Stimulated activated CD8-positive, alpha-beta memory T cell treated with anti-CD3 and anti-CD28 coated beads, Interleukin-7, amount 100 ng/mL, for 1 hour (primary cell): ENCODE results near the gene KLHL28.

Experiments
- DNase-seq, 2 donors: peaks; one replicate each; pipeline ENCODE4 v3.0.0-alpha.2; 2020; ENCODE audit warnings: low read depth in 2 of 2

The KLHL28 gene, protein sequence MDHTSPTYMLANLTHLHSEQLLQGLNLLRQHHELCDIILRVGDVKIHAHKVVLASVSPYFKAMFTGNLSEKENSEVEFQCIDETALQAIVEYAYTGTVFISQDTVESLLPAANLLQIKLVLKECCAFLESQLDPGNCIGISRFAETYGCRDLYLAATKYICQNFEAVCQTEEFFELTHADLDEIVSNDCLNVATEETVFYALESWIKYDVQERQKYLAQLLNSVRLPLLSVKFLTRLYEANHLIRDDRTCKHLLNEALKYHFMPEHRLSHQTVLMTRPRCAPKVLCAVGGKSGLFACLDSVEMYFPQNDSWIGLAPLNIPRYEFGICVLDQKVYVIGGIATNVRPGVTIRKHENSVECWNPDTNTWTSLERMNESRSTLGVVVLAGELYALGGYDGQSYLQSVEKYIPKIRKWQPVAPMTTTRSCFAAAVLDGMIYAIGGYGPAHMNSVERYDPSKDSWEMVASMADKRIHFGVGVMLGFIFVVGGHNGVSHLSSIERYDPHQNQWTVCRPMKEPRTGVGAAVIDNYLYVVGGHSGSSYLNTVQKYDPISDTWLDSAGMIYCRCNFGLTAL

DNA sequence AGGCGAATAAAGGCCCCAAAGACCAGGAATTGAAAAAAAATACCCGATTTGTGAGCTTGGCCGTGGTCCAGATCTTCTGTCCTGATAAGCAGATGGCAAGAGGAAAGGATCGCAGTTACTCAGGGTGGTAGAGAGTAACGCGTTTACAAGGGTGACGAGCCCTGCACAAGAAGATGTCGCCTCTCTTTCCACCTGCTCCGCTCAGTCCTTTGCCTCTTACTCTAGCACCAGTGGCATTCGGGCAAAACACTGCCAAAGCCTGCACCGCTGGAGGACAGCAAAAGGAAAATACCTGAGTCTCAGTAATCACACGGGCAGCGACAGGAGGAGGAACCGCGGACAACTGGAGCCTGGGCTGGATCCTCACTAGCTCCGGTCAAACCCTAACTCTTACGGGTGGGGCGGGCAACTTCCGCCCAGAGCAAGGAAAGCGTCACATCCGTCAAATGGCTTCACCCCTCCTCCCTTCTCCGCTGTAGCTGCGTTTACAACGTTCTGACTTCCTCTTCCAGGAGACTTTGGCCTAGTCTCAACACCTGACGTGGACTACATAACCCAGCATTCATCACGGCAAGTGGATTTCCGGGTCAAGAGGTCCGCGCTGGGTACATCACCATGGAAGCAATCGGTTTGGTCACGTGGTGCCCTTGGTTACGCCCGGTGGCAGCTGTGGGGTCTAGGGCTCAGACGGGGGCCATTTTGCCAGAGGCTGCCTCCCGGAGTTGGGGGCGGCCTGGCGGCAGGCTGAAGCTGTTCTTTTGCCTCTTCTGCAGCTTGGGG is at the start of gene KLHL28, which contains the start of gene TOGARAM1:
KLHL28 (minus strand) TSS at position 394 of the 780 bp plus-strand sequence. CDS start 16,019 bp downstream, outside the sequence.
TOGARAM1 (plus strand) TSS at position 637 of the 780 bp plus-strand sequence. CDS start 232 bp downstream, outside the sequence.
- DNase-seq: peak; percentile 88 to 92

DNA sequence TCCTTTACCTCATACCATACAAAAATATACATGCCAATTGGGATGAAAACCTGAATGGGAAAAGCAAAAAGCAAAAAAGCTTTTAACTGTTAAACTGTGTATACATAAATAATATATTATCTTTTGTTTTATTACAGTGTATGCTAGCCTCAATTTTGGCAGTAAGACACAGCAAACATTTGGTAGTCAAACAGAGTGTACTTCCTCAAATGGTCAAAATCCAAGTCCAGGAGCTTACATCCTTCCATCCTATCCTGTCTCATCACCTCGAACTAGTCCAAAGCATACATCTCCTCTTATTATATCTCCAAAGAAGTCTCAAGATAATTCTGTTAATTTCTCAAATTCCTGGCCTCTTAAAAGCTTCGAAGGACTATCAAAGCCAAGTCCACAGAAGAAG is 42.2 kb upstream of the KLHL28 start:
- DNase-seq: no peak

DNA sequence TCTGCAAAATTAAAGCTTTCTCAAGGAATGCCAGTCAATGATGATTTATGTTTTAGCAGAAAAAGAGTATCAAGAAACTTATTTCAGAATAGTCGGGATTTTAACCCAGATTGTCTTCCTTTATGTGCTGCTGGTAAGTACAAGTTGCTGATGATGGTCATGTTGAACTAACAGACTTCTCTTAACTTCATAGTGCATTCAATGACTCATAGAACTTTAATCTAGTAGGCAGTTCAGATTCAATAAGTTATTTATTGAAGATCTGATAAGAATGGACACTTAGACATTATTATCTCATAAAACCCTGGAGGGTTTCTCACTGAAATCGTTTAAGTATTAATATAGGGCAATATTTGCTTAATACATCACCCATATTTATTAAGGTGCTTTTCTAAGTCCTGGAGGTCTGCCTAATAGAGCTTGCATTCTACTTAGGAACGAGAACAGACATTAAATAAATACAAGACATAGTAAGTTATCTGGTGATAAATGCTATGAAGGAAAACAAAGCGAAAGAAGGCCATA is 34.1 kb upstream of the KLHL28 start:
- no peak for DNase-seq

DNA sequence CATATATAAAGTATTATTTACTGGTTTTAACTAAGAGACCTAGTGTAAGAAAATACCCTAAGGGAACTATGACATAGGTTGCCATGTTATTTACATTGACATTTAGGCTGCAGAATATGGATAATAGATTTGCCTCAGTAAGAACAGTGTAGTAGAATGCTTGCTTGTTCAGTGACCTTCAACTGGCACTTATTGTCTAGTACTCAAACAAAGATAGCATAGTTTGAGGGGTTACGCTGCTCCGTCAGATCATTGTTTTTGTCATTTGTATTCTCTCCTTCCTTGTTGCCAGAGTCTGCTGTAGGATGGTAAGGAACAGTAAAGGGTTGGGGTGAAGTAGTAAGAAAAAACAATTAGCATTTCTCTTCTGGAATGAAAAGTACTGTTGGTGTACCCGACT is 33.4 kb upstream of the KLHL28 start:
- no peak for DNase-seq

DNA sequence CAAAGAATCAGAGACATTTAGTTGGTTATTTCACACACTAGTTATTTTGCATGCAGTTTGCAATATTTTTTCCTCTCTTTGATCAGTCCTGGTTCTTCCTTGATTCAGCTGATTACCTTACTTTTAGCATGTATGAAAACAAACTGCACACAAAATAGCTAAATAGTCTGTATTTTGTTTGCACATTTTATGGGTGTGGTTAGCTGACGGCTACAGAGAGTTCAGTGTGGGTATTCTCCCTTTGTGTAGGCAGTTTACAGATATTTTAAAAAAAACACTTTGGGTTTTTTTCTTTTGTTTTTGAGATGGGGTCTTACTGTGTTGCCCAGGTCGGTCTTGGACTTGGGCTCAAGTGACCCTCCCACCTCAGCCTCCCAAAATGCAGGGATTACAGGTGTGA is 28.8 kb upstream of the KLHL28 start:
- no peak for DNase-seq

DNA sequence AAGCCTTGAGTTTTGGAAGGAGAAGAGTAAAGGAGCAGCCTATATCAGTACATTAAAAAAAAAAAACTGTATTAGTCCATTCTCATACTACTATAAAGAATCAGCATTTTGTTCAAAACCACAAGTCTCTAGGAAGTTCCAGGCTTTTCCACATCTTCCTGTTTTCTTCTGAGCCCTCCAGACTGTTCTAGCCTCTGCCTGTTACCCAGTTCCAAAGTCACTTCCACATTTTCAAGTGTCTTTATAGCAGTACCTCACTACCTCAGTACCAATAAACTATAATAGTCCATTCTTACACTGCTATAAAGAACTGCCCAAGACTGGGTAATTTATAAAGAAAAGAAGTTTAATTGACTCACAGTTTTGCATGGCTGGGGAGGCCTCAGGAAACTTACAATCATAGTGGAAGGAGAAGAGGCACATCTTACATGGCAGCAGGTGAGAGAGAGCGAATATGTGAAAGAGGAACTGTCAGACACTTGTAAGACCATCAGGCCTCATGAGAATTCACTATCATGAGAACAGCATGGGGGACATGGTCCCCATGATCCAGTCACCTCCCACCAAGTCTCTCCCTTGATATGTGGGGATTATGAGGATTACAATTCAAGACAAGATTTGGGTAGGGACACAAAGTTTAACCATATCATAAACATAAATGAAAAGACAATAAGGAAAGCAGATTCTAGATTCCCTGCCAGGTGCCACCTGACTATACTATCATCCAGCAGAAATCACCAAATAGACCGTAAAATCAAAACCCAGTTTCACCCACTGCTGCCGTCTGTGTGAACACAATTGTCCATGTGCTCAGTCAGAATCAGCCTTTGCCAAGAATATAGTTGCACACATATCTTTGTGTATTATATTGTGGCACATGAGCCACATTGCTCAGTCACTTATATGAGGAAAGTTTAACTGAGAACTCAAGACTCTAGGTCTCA is 28.0 kb upstream of the KLHL28 start:
- DNase-seq: no peak

DNA sequence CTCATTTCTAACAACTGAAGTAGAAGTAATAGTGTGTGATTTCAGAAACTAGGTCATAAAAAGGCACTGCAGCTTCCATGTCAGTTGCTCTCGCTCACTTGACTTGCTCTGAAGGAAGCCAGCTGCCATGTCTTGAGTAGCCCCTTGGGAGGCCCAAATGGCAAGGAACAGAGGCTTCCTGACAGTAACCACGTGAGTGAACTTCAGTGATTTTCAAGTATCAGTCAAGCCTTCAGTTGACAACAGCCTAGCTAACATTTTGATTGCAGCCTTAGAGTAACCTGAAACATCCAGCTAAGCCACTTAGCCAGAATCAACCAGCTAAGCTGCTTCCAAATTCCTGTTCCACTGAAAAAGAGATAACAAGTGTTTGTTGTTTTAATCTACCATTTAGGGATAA is 26.9 kb upstream of the KLHL28 start:
- DNase-seq: no peak

DNA sequence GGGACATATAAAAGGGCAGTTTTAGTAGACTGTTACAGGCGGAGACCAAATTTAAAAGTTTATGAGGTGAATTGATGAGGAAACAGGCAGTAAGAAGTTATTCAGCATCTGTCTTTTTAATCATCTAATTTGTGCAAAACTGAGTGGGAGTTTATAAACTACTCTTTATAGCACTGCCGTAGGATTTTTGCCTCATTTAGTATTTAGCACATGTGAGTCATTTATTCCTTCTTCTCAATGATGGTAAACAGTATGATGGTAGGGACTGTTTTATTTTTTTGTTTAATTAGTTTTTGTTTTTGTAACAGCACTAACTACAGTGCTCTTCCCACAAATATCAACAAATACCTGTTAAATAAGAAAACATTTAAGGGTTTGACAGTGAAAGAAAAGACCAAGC is 20.8 kb upstream of the KLHL28 start:
- no peak for DNase-seq

DNA sequence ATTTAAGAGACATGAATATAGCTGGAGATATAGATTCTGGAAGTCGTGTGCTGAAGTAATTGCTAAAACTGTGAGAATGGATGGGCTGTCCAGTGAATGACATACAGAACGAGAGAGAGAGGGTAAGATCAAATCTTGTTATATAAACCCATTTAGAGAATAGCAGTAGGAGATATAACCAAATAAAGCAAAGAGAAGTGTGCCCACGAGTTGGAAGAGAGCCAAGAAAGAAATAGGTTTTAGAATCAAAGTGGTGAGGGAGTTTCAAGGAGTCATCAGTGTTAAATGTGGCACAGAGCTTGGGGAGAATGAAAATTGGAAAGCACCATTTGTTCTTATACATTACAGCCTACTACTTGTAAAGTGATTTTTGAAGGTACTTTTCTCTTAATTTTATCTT is 19.5 kb upstream of the KLHL28 start:
- no peak for DNase-seq

DNA sequence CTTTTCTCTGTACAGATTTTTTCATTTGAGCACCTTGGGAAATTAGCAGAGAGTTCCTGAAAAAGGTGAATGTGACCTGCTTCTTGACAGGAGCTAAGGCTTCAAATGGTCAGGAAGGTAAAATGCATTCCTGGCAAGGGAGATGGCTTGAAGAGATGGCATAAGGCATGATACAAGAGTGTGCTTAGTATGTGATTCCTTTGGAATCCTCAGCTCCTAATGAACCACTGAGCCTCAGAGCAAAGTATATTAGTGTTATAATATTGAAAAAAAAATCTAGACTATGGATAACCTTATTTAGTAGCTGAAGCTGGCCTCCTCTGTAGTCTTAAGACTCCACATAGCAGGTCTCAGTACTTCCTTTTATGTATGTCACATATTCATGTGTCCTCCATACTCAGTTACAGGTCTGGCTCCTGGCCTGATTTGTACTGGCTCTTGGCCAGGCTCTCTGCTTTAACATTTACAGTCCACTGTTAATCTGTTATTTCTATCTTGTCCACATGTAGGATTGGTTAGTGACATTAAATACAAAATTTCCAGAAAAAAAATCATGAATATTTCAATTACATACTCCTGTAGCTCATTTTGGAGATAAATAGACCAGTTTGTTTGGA is 18.1 kb upstream of the KLHL28 start:
- DNase-seq: no peak

DNA sequence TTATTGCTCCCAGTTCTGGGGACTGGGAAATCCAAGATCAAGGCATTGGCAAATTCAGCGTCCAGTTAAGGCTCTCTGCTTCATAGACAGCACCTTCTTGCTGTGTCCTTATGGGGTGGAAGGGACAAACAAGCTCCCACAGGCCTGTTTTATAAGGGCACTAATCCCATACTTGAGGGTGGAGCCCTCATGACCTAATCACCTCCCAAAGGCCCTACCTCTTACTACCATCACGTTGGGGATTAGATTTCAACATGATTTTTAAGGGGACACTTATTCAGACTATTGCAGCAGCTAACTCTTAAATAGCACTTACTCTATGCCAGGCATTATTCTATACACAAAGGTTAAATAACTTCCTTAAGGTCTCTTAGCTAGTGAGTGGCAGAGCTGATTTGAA is 17.5 kb upstream of the KLHL28 start:
- DNase-seq: no peak

DNA sequence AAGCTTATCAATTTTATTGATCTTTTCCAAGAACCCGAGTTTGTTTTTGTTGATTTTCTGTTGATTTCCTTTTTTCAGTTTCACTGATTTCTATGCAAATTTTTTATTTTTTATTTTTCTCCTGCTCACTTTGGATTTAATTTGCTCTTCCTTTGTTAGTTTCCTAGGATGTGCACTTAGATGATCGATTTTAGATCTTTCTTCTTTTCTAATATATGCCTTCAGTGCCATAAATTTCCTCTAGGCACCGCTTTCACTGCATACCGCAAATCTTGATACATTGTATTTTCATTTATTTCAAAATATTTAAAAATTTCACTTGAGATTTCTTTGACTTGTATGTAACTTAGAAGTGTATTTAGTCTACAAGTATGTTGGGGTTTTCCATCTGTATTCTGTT is 9.7 kb upstream of the KLHL28 start:
- no peak for DNase-seq

DNA sequence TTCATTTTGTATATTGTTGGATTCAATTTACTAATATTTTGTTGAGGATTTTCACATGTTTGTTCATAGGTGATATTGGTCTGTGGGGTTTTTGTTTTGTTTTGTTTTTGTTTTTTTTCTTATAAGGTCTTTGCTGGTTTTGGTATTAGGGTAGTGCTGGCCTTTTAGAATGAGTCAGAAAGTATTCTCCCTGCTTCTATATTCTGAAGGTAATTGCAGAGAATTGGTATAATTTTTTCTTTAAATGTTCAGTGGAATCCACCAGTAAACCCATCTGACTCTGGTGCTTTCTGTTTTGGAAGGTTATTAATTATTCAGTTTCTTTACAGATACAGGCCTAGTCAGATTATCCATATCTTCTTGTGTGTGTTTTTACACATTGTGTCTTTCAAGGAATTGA is 9.2 kb upstream of the KLHL28 start:
- DNase-seq: no peak

DNA sequence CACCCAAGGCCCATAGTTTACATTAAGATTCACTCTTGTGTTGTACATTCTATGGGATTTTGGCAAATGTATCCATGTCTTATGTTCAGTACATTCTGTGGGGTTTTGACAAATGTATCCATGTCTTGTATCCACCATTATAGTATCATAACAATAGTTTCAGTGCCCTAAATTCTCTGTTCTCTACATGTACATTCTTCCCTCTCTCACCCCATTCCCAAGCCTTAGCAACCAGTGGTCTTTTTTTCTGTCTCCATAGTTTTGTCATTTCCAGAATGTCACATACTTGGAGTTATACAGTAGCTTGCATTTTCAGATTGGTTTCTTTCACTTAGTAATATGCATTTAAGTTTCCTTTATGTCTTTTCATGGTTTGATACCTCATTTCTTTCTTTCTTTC is 7.0 kb upstream of the KLHL28 start:
- DNase-seq: no peak

DNA sequence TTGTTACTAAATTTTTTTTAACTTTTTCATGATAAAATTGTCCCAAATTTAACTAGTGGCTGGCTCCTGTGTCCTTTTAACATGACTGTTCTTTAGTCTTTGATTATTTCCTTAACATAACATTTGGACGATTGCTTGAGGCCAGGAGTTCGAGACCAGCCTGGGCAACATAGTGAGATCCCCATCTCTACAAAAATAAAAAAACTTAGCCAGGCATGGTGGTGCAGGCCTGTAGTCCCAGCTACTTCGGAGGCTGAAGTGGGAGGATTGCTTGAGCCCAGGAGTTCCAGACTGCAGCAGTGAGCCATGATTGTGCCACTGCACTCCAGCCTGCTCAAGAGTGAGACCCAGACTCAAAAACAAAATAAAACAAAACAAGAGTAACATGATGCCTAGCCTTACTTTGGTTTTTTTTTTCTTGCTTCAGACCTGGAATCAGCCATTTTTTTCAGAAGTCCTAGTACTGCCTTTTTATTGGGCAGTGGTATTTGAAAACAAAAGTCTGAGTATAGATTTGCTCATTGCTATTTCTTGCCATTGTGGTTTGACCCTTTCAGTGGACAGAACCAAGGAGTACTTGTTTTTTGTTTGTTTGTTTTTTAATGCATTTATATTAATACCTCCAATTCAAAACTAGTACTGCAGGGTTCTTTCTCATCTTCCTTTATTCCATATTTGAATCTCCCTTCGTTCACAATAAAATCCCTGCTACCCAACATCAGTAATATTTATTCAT is 5.0 kb upstream of the KLHL28 start:
- DNase-seq: no peak

DNA sequence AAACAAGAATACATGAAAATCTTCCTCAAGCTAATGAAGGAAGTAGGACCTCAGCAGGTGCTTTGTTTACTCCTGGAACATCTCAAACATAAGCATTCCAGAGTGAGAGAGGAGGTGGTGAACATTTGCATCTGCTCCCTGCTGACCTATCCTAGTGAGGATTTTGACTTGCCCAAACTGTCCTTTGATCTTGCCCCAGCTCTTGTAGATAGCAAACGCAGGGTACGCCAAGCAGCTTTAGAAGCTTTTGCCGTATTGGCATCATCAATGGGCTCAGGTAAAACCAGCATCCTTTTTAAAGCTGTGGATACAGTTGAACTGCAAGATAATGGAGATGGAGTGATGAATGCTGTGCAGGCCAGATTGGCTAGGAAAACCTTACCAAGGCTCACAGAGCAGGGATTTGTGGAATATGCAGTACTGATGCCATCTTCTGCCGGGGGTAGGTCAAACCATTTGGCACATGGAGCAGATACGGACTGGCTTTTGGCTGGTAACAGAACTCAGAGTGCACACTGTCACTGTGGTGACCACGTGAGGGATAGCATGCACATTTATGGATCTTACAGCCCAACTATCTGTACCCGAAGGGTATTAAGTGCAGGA is 2.1 kb upstream of the KLHL28 start:
- no peak for DNase-seq

DNA sequence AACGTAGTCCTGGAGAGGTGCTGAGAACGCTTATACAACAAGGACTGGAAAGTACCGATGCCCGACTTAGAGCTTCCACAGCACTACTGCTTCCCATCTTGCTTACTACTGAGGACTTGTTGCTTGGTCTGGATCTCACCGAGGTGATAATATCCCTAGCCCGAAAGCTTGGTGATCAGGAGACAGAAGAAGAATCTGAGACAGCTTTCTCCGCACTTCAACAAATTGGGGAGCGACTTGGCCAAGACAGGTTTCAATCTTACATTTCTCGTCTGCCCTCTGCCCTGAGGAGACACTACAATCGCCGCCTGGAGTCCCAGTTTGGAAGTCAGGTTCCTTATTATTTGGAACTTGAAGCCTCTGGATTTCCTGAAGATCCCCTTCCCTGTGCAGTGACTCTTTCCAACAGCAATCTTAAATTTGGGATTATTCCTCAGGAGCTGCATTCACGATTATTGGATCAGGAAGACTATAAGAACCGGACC is 1.3 kb upstream of the KLHL28 start:
- DNase-seq: no peak

DNA sequence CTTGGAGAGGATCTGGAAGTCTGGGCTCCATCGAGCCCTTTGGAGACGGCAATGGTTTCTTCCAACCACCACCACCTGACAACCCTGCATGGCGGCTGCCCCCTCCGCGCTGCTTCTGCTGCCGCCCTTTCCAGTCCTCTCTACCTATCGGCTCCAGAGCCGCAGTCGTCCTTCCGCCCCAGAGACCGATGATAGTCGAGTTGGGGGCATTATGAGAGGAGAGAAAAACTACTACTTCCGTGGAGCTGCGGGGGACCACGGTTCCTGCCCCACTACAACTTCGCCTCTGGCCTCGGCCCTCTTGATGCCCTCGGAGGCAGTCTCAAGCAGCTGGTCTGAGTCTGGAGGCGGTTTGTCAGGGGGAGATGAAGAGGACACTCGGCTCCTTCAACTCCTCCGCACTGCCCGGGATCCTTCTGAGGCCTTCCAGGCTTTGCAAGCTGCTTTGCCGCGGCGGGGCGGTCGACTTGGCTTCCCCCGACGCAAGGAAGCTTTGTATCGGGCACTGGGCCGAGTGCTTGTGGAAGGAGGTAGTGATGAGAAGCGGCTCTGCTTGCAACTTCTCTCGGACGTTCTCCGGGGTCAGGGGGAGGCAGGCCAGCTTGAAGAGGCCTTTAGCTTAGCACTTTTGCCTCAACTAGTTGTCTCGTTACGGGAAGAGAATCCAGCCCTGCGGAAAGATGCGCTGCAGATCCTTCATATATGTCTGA is 742 bp upstream of the KLHL28 start:
- peak in 1 of 2 donors; percentile 4 for DNase-seq

DNA sequence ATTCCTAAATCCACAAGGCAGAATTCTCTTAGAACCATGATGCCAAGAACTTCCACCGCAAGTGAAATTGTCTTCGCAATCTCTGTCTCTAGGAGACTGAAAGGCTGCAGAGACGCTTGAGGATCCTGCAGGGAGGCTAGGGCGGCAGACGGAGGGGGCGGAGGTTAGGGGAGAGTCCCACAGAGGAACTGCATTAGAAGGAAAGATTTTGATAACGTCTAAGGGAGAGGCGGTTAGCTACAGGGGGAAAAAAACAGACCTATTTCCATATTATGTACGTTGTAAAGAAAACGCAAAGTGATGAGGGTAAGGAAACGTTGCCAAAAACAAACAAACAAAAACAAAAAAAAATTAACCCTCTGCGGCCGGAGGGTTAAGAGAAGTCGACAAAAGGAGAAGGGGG is 595 bp downstream of the KLHL28 start:
- peak in 1 of 2 donors; percentile 21 for DNase-seq
